Neural cell (in vitro differentiated cells): ENCODE measurements around the gene PTPRN2. TPM values are rescaled to one million over a fixed set of nuclear protein-coding genes. Genes with fewer than 3 reads are reported as not detected.

ENCODE experiments used
- H2AFZ ChIP-seq: fragments of 200-600, 300-800 bp; sonication (generic), shearing (Covaris generic); 2 replicates; pipeline ENCODE4 v1.6.0; 2014; ENCODE audit warnings: low read depth, mild to moderate bottlenecking, antibody characterized with exemption, low read length, moderate library complexity
- H3F3A ChIP-seq: fragments of 200-600 bp; shearing (Covaris generic); 2 replicates; pipeline ENCODE4 v1.6.1; 2016; ENCODE audit warnings: mild to moderate bottlenecking, moderate library complexity, mixed read lengths, antibody characterized with exemption, low read length; ENCODE audit not compliant: insufficient read depth, poor library complexity, severe bottlenecking
- H3K27ac ChIP-seq: fragments of 200-600, 300-800 bp; sonication (generic), shearing (Covaris generic); 2 replicates; pipeline ENCODE4 v1.5.1; 2014; ENCODE audit warnings: mild to moderate bottlenecking, low read length, moderate library complexity
- H3K27me3 ChIP-seq: fragments of 300-800, 200-600 bp; sonication (generic), shearing (Covaris generic); 2 replicates; pipeline ENCODE4 v1.6.0; 2014; ENCODE audit warnings: mild to moderate bottlenecking, low read depth, low read length, moderate library complexity; ENCODE audit not compliant: insufficient read depth
- H3K36me3 ChIP-seq: fragments of 300-800, 200-600 bp; sonication (generic), shearing (Covaris generic); 2 replicates; pipeline ENCODE4 v1.5.1; 2014; ENCODE audit warnings: mild to moderate bottlenecking, antibody characterized with exemption, low read length, moderate library complexity; ENCODE audit not compliant: insufficient read depth
- H3K4me2 ChIP-seq: fragments of 300-800, 200-600 bp; sonication (generic), shearing (Covaris generic); 2 replicates; pipeline ENCODE4 v1.6.0; 2014; ENCODE audit warnings: mild to moderate bottlenecking, low read length
- H3K4me3 ChIP-seq: fragments of 300-800, 200-600 bp; sonication (generic), shearing (Covaris generic); 2 replicates; pipeline ENCODE4 v1.5.1; 2014; ENCODE audit warnings: mild to moderate bottlenecking, low read length, moderate library complexity
- H3K79me2 ChIP-seq: fragments of 200-600 bp; shearing (Covaris generic); replicated peaks from 2 replicates; pipeline ENCODE4 v1.6.0; 2014; ENCODE audit warnings: mild to moderate bottlenecking, low read length, moderate library complexity; ENCODE audit not compliant: insufficient read depth
- H3K9ac ChIP-seq: fragments of 300-800, 200-600 bp; sonication (generic), shearing (Covaris generic); 2 replicates; pipeline ENCODE4 v1.6.1; 2016; ENCODE audit warnings: mild to moderate bottlenecking, low read length, mixed read lengths
- H3K9me2 ChIP-seq: fragments of 200-600 bp; shearing (Covaris generic); 2 replicates; pipeline ENCODE4 v1.6.1; 2016; ENCODE audit warnings: mild to moderate bottlenecking, low read length, mixed read lengths; ENCODE audit not compliant: insufficient read depth
- H3K9me3 ChIP-seq: fragments of 200-600, 300-800 bp; sonication (generic), shearing (Covaris generic); 2 replicates; pipeline ENCODE4 v1.6.1; 2016; ENCODE audit warnings: mild to moderate bottlenecking, mixed run types, low read length, moderate library complexity, mixed read lengths
- H4K20me1 ChIP-seq: fragments of 200-600 bp; shearing (Covaris generic); 2 replicates; pipeline ENCODE4 v1.6.1; 2016; ENCODE audit warnings: mild to moderate bottlenecking, mixed run types; ENCODE audit not compliant: insufficient read depth
- EP300 ChIP-seq: fragments of 450-650 bp; conservative IDR thresholded peaks from 2 replicates; pipeline ENCODE4 v1.6.1; 2014; ENCODE audit warnings: antibody characterized with exemption, mild to moderate bottlenecking, moderate library complexity; ENCODE audit not compliant: poor library complexity, severe bottlenecking
- EZH2 ChIP-seq: fragments of 200-600, 300-800 bp; shearing (Covaris generic), sonication (generic); IDR thresholded peaks from 2 replicates; pipeline ENCODE4 v1.6.1; 2014; ENCODE audit warnings: antibody characterized with exemption, low read length, borderline replicate concordance, mild to moderate bottlenecking; ENCODE audit not compliant: insufficient read depth, poor library complexity, severe bottlenecking
- MXI1 ChIP-seq: fragments of 450-650 bp; conservative IDR thresholded peaks from 2 replicates; pipeline ENCODE4 v1.6.1; 2014; ENCODE audit warnings: antibody characterized with exemption, mild to moderate bottlenecking; ENCODE audit not compliant: poor library complexity, severe bottlenecking
- POLR2AphosphoS5 ChIP-seq: IDR thresholded peaks from 2 replicates; pipeline ENCODE4 v1.6.1; 2012
- RAD21 ChIP-seq: fragments of 450-650 bp; conservative IDR thresholded peaks from 2 replicates; pipeline ENCODE4 v1.6.1; 2014; ENCODE audit warnings: antibody characterized with exemption, mild to moderate bottlenecking, moderate library complexity
- SMC3 ChIP-seq: fragments of 450-650 bp; conservative IDR thresholded peaks from 2 replicates; pipeline ENCODE4 v1.6.1; 2014; ENCODE audit warnings: antibody characterized with exemption, mild to moderate bottlenecking, moderate library complexity; ENCODE audit not compliant: poor library complexity
- TAF1 ChIP-seq: IDR thresholded peaks from 2 replicates; pipeline ENCODE4 v1.6.1; 2012; ENCODE audit warnings: low read depth
- polyA plus RNA-seq: library from polyadenylated mRNA; depleted of rRNA; stranded (reverse); fragments of >200 nt; gene quantifications from 2 replicates; pipeline ENCODE4 v1.2.3, GENCODE V29; 2014
- TF ChIP-seq, protein P1 (sequence below): fragments of 450-650 bp; IDR thresholded peaks from 2 replicates; pipeline ENCODE4 v1.5.1; 2014; ENCODE audit warnings: antibody characterized with exemption, mild to moderate bottlenecking, moderate library complexity; ENCODE audit not compliant: poor library complexity, severe bottlenecking
- TF ChIP-seq, protein P2 (sequence below): IDR thresholded peaks from 2 replicates; pipeline ENCODE4 v1.6.1; 2012; ENCODE audit warnings: borderline replicate concordance

The PTPRN2 gene
- polyA plus RNA-seq, 1 donor from 2014 or later: 31.0 TPM

- Histone ChIP-seq H4K20me1 (no peaks in the 10 kb centered on the region), H3K9me2 (no peaks in the 10 kb centered on the region), H3F3A (no peaks in the 10 kb centered on the region), H3K4me3 (no peak overlapping the region), H2AFZ (no peak overlapping the region), H3K9me3 (no peaks in the 10 kb centered on the region), H3K27ac (no peak overlapping the region), H3K27me3 (no peaks in the 10 kb centered on the region), H3K4me2 (no peak overlapping the region), H3K36me3 (no peaks in the 10 kb centered on the region), H3K9ac (no peak overlapping the region), H3K79me2 (no peaks in the 10 kb centered on the region)
- no peak for TF ChIP-seq RAD21
- no peak for TF ChIP-seq EP300
- TF ChIP-seq TAF1: no peak
- TF ChIP-seq POLR2AphosphoS5: no peak
- no peak for TF ChIP-seq MXI1
- TF ChIP-seq, protein P1, sequence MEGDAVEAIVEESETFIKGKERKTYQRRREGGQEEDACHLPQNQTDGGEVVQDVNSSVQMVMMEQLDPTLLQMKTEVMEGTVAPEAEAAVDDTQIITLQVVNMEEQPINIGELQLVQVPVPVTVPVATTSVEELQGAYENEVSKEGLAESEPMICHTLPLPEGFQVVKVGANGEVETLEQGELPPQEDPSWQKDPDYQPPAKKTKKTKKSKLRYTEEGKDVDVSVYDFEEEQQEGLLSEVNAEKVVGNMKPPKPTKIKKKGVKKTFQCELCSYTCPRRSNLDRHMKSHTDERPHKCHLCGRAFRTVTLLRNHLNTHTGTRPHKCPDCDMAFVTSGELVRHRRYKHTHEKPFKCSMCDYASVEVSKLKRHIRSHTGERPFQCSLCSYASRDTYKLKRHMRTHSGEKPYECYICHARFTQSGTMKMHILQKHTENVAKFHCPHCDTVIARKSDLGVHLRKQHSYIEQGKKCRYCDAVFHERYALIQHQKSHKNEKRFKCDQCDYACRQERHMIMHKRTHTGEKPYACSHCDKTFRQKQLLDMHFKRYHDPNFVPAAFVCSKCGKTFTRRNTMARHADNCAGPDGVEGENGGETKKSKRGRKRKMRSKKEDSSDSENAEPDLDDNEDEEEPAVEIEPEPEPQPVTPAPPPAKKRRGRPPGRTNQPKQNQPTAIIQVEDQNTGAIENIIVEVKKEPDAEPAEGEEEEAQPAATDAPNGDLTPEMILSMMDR: no peak
- no peak for TF ChIP-seq EZH2
Measured at GRCh38 chr7:158103378-158103777, 484.2 kb downstream of the PTPRN2 start.

GRCh38 chr7:158102897-158103296 lies 484.7 kb downstream of the PTPRN2 start:
- H3K9ac ChIP-seq: no peak overlapping the region
- no peaks in the 10 kb centered on the region for H3K9me3 ChIP-seq

More at GRCh38 chr7:158102897-158103296, 484.7 kb downstream of the PTPRN2 start:
- Histone ChIP-seq H3K4me3 (no peak overlapping the region), H3K36me3 (no peaks in the 10 kb centered on the region), H3K9me2 (no peaks in the 10 kb centered on the region), H2AFZ (no peak overlapping the region), H3K4me2 (no peak overlapping the region), H3F3A (no peaks in the 10 kb centered on the region), H3K27ac (no peak overlapping the region), H3K27me3 (no peaks in the 10 kb centered on the region), H4K20me1 (no peaks in the 10 kb centered on the region), H3K79me2 (no peaks in the 10 kb centered on the region)
- TF ChIP-seq, protein P2, sequence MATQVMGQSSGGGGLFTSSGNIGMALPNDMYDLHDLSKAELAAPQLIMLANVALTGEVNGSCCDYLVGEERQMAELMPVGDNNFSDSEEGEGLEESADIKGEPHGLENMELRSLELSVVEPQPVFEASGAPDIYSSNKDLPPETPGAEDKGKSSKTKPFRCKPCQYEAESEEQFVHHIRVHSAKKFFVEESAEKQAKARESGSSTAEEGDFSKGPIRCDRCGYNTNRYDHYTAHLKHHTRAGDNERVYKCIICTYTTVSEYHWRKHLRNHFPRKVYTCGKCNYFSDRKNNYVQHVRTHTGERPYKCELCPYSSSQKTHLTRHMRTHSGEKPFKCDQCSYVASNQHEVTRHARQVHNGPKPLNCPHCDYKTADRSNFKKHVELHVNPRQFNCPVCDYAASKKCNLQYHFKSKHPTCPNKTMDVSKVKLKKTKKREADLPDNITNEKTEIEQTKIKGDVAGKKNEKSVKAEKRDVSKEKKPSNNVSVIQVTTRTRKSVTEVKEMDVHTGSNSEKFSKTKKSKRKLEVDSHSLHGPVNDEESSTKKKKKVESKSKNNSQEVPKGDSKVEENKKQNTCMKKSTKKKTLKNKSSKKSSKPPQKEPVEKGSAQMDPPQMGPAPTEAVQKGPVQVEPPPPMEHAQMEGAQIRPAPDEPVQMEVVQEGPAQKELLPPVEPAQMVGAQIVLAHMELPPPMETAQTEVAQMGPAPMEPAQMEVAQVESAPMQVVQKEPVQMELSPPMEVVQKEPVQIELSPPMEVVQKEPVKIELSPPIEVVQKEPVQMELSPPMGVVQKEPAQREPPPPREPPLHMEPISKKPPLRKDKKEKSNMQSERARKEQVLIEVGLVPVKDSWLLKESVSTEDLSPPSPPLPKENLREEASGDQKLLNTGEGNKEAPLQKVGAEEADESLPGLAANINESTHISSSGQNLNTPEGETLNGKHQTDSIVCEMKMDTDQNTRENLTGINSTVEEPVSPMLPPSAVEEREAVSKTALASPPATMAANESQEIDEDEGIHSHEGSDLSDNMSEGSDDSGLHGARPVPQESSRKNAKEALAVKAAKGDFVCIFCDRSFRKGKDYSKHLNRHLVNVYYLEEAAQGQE: no peak
- TF ChIP-seq EP300 (no peak), RAD21 (no peak), EZH2 (no peak), MXI1 (no peak), TAF1 (no peak), POLR2AphosphoS5 (no peak), SMC3 (no peak)
- TF ChIP-seq, protein P1: no peak
